Stimulated activated CD4-positive, alpha-beta T cell treated with anti-CD3 and anti-CD28 coated beads, Interleukin-1b, Interleukin-23, amount 100 ng/mL, for 24 hours (primary cell): ENCODE results near the gene NOD2.

ENCODE experiments used
- DNase-seq, 4 experiments: peaks; one replicate each; pipeline ENCODE4 v3.0.0-alpha.2; 2020; ENCODE audit warnings: low read depth in 4 of 4, low spot score in 1 of 4

NOD2 gene

GRCh38 chr16:50778284-50779163 is 85.1 kb downstream of the NOD2 start:
- no peak for DNase-seq

GRCh38 chr16:50781043-50781442 is 87.6 kb downstream of the NOD2 start:
- no peak for DNase-seq

DNA sequence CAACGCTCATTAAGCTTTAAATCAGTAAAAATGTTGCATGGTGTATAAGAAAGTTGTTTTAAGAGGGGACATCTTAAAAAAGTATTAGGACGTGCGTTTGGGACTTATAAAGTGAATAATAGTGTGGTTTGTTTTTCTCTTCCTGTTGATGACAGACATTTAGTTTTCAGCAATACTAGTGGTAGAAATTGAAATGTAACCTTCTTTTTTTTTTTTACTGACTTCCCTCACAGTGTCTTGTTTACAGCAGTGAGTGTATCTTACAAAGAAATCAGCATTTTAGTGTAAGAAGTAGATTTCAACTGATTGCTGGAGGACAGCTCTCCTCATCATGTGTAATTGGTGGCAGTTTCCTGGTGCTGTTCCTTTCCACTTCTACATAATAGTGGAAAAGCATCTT is 88.1 kb downstream of the NOD2 start:
- DNase-seq: no peak
